ENCODE data around the gene SNX22. TPM values are rescaled to one million over a fixed set of nuclear protein-coding genes. Genes with fewer than 3 reads are reported as not detected.

Gene SNX22
- under 0.01 and 0.14 TPM in 2 replicates for total RNA-seq

DNA sequence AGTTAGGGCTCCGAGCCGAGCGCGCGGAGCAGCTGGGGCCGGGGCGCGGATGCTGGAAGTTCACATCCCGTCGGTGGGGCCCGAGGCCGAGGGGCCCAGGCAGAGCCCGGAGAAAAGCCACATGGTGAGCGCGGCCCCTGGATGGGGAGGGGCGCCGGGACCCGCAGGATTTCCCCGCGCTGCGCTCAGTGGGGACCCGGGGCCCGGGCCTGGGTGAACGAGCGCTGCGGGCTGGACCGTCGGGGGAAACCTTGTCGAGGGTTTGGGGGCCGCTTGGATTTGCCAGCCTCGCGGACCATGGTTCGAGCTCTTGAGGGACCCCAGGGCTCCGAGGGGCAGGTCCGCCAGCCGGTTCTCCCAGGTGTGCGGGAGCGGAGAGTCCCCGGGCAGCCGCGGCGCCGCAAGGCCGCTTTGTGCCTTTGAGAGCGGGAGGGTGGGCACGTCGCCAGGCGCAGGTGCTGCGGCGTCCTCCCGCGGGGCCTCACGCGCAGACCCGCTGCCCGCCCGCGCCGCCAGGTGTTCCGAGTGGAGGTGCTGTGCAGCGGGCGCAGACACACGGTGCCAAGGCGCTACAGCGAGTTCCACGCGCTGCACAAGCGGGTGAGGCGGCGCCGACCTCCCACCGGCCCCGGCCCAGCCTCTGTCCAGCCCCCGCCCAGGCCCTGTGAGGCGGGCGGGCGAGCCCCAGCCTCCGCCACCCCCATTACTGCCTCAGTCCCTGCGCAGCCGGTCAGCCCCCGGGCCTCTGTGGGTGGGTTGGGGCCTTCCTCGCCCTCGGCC lies at the start of gene SNX22:
Gene SNX22, plus strand, starts transcription at position 5 of the 780 bp plus-strand sequence. Its CDS starts 45 bp downstream, at position 50.

DNA sequence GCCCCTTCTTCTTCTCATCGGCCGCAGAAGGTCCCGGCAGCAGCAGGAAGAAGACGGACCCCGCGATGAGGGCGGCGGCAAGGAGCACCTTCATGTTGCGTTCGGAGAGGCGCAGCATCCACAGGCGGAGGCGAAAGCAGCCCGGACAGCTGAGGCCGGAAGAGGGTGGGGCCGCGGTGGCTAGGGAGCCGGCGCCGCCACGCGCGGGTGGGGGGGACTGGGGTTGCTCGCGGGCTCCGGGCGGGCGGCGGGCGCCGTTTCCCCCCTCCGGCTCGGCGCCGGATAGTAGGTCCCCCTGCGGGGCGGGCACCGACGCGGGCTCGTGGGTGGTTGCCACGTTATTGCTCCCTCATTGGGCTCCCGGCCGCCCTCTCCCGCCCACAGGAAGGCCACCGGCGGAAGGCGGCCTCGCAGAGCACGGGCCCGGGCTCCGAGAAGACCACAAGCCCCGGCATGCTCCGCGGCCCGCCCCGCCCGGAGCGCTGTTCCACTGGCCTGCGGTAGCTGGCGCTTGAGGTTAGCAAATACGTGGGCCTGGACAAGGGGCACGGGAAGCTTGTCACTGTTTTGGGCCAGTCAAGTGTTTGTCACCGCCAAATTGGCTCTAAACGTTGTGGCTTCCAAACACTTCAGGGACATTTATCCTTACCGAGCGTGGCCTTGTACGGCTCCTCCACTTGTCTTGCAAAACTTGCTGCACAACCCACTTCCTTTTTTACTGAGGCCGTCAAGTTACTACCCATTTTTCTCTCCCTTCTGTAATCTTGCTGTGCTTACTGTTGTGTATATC lies 11.5 kb downstream of the SNX22 start, which contains the start of gene PPIB:
Gene PPIB, minus strand, starts transcription at position 154 of the 790 bp plus-strand sequence. Its CDS starts 36 bp downstream, at position 118.

Small RNA genes lying within 50 kb of the gene (small RNA-seq; reads per million reads assigned to genes)
- not detected for gene RF00019 (ENCODE audit: low replicate concordance)

Other genes with a start within 250 kb of the SNX22 start
- 1.1 TPM in 2 replicates for gene DAPK2, start 105.2 kb upstream of the SNX22 start, total RNA-seq
- 36.5 and 52.8 TPM in 2 replicates for gene CIAO2A, start 57.9 kb upstream of the SNX22 start, total RNA-seq
- 35.6 and 46.6 TPM in 2 replicates for gene SNX1, start 55.7 kb upstream of the SNX22 start, total RNA-seq
- 692 and 1,959 TPM in 2 replicates for gene PPIB, start 11.3 kb downstream of the SNX22 start, total RNA-seq
- 22.8 TPM in 2 replicates for gene CSNK1G1, start 204.4 kb downstream of the SNX22 start, total RNA-seq
- 14.2 and 35.2 TPM in 2 replicates for gene PCLAF, start 229.7 kb downstream of the SNX22 start, total RNA-seq
- gene TRIP4, start 236.1 kb downstream of the SNX22 start, total RNA-seq = 9.9 and 11.8 TPM in 2 replicates